Activated CD4-positive, alpha-beta memory T cell treated with anti-CD3 and anti-CD28 coated beads for 36 hours (primary cell): ENCODE data around the gene PPP6R1. TPM values are rescaled to one million over a fixed set of nuclear protein-coding genes. Genes with fewer than 3 reads are reported as not detected.
A peak's percentile ranks its signal among the peaks of the same experiment; 100 is the strongest.
"Not testable (repeated sequence)": the region's sequence is repeated elsewhere in the genome, so short reads cannot be mapped to it uniquely, and the experiment has no call there.

Source experiments
- CTCF ChIA-PET: fragments of 350-600 bp; sonication (Branson Sonifier 250); formaldehyde crosslinking; loops from one replicate; lab custom pipeline; 2021; ENCODE audit warnings: antibody characterized with exemption, inconsistent platforms; lab: Charles Lee
- POLR2A ChIA-PET: fragments of 350-600 bp; sonication (Branson Sonifier 250); formaldehyde crosslinking; loops from one replicate; lab custom pipeline; 2021; ENCODE audit warnings: antibody characterized with exemption; lab: Charles Lee
- DNase-seq: peaks from one replicate; pipeline ENCODE4 v3.0.0-alpha.2; 2020
- H3K27ac Mint-ChIP-seq: one replicate; pipeline ENCODE4 v1.8.0; 2021; ENCODE audit warnings: mixed read lengths
- H3K27me3 Mint-ChIP-seq: one replicate; pipeline ENCODE4 v1.8.0; 2021; ENCODE audit warnings: mixed read lengths
- H3K36me3 Mint-ChIP-seq: one replicate; pipeline ENCODE4 v1.8.0; 2021; ENCODE audit warnings: mixed read lengths
- H3K4me1 Mint-ChIP-seq: one replicate; pipeline ENCODE4 v1.8.0; 2021; ENCODE audit warnings: low read depth, mixed read lengths
- H3K4me3 Mint-ChIP-seq: one replicate; pipeline ENCODE4 v1.8.0; 2021; ENCODE audit warnings: mild to moderate bottlenecking, mixed read lengths
- H3K9me3 Mint-ChIP-seq: one replicate; pipeline ENCODE4 v1.8.0; 2021; ENCODE audit warnings: mixed read lengths
- intact Hi-C: fragments of 100-400 bp; cut with micrococcal nuclease; formaldehyde crosslinking; loops from one replicate; pipeline ENCODE4 v1.15.1; 2023
- microRNA-seq: library from miRNA; unstranded; fragments of <30 nt; microRNA quantifications from one replicate; pipeline ENCODE4 v1.2.0, GENCODE V29; 2022; ENCODE audit warnings: borderline number of aligned reads, borderline microRNAs expressed, borderline replicate concordance
- total RNA-seq, 2 experiments: library from RNA; stranded (reverse); gene quantifications; one replicate each; pipeline ENCODE4 v1.2.3, GENCODE V29; 2021

PPP6R1 gene
- total RNA-seq, 2 experiments from 2014 or later, result 180 to 200 TPM

- H3K4me1 Mint-ChIP-seq, CTCF ChIA-PET, H3K27ac Mint-ChIP-seq, intact Hi-C loops, POLR2A ChIA-PET, H3K4me3 Mint-ChIP-seq, H3K36me3 Mint-ChIP-seq, H3K9me3 Mint-ChIP-seq: not testable (repeated sequence)
- peaks cover 24% of the 10 kb centered on the region for H3K27me3 Mint-ChIP-seq
- DNase-seq, result peak; percentile 20
Observed at GRCh38 chr19:55202199-55202598, 56.6 kb downstream of the PPP6R1 start.

GRCh38 chr19:55199620-55200204 lies 59.1 kb downstream of the PPP6R1 start:
- H3K4me3 Mint-ChIP-seq, result no peak overlapping the region
- no peak overlapping the region for H3K27ac Mint-ChIP-seq
- no peak for DNase-seq
- intact Hi-C loops, result no loop called here
- H3K27me3 Mint-ChIP-seq, result peaks cover 9% of the 10 kb centered on the region
- no peaks in the 10 kb centered on the region for H3K36me3 Mint-ChIP-seq
- H3K4me1 Mint-ChIP-seq, result no peaks in the 10 kb centered on the region
- H3K9me3 Mint-ChIP-seq, result no peaks in the 10 kb centered on the region
- ChIA-PET CTCF (interaction anchor here (1.0 kb wide), 1 partner anchor 102 kb away, joined by 5 read pairs; no protein-coding TSS in a partner anchor), POLR2A (no interaction called here)

GRCh38 chr19:55198651-55199050 lies 60.2 kb downstream of the PPP6R1 start:
- Mint-ChIP-seq H3K9me3 (no peaks in the 10 kb centered on the region), H3K36me3 (no peaks in the 10 kb centered on the region), H3K4me1 (no peaks in the 10 kb centered on the region), H3K27ac (no peak overlapping the region), H3K4me3 (no peak overlapping the region), H3K27me3 (peaks cover 7% of the 10 kb centered on the region)
- ChIA-PET CTCF (interaction anchor here (1.0 kb wide), 1 partner anchor 103 kb away, joined by 5 read pairs; no protein-coding TSS in a partner anchor), POLR2A (no interaction called here)
- DNase-seq, result no peak
- intact Hi-C loops, result no loop called here

- POLR2A ChIA-PET, result no interaction called here
- H3K4me1 Mint-ChIP-seq, result no peaks in the 10 kb centered on the region
- CTCF ChIA-PET, result interaction anchor here (1.3 kb wide), 1 partner anchor 104 kb away, joined by 3 read pairs; no protein-coding TSS in a partner anchor
- intact Hi-C loops, result no loop called here
- no peak overlapping the region for H3K27ac Mint-ChIP-seq
- H3K9me3 Mint-ChIP-seq, result no peaks in the 10 kb centered on the region
- DNase-seq, result no peak
- no peak overlapping the region for H3K4me3 Mint-ChIP-seq
- H3K36me3 Mint-ChIP-seq, result no peaks in the 10 kb centered on the region
- H3K27me3 Mint-ChIP-seq, result peaks cover 7% of the 10 kb centered on the region
Observed at GRCh38 chr19:55197528-55197927, 61.3 kb downstream of the PPP6R1 start.

GRCh38 chr19:55196803-55197202 lies 62.0 kb downstream of the PPP6R1 start:
- Mint-ChIP-seq H3K36me3 (no peaks in the 10 kb centered on the region), H3K4me1 (no peaks in the 10 kb centered on the region), H3K9me3 (no peaks in the 10 kb centered on the region), H3K4me3 (no peak overlapping the region), H3K27ac (no peak overlapping the region), H3K27me3 (peaks cover 7% of the 10 kb centered on the region)
- POLR2A ChIA-PET, result no interaction called here
- intact Hi-C loops, result no loop called here
- CTCF ChIA-PET, result no interaction called here
- no peak for DNase-seq

GRCh38 chr19:55193481-55193880 lies 65.3 kb downstream of the PPP6R1 start:
- intact Hi-C loops, result no loop called here
- CTCF ChIA-PET, result no interaction called here
- Mint-ChIP-seq H3K4me3 (no peak overlapping the region), H3K4me1 (no peaks in the 10 kb centered on the region), H3K9me3 (no peaks in the 10 kb centered on the region), H3K36me3 (no peaks in the 10 kb centered on the region), H3K27ac (no peak overlapping the region), H3K27me3 (peaks cover 9% of the 10 kb centered on the region)
- DNase-seq, result no peak
- POLR2A ChIA-PET, result no interaction called here

GRCh38 chr19:55189403-55189835 lies 69.4 kb downstream of the PPP6R1 start:
- Mint-ChIP-seq H3K27ac (no peak overlapping the region), H3K9me3 (no peaks in the 10 kb centered on the region), H3K4me1 (no peaks in the 10 kb centered on the region), H3K27me3 (peaks cover 11% of the 10 kb centered on the region), H3K4me3 (no peak overlapping the region), H3K36me3 (no peaks in the 10 kb centered on the region)
- POLR2A ChIA-PET, result no interaction called here
- CTCF ChIA-PET, result no interaction called here
- intact Hi-C loops, result no loop called here
- DNase-seq, result no peak

- H3K4me1 Mint-ChIP-seq, result no peaks in the 10 kb centered on the region
- H3K27ac Mint-ChIP-seq, result no peak overlapping the region
- peaks cover 13% of the 10 kb centered on the region for H3K27me3 Mint-ChIP-seq
- no peaks in the 10 kb centered on the region for H3K9me3 Mint-ChIP-seq
- DNase-seq, result no peak
- H3K4me3 Mint-ChIP-seq, result no peak overlapping the region
- CTCF ChIA-PET, result no interaction called here
- POLR2A ChIA-PET, result no interaction called here
- intact Hi-C loops, result no loop called here
- no peaks in the 10 kb centered on the region for H3K36me3 Mint-ChIP-seq
Observed at GRCh38 chr19:55188625-55189024, 70.2 kb downstream of the PPP6R1 start.

- Mint-ChIP-seq H3K27me3 (peaks cover 22% of the 10 kb centered on the region), H3K9me3 (no peaks in the 10 kb centered on the region), H3K27ac (no peak overlapping the region), H3K4me3 (no peak overlapping the region), H3K4me1 (no peaks in the 10 kb centered on the region), H3K36me3 (no peaks in the 10 kb centered on the region)
- ChIA-PET CTCF (no interaction called here), POLR2A (no interaction called here)
- no peak for DNase-seq
- intact Hi-C loops, result no loop called here
Observed at GRCh38 chr19:55186080-55186479, 72.7 kb downstream of the PPP6R1 start.

GRCh38 chr19:55181740-55182139 lies 77.1 kb downstream of the PPP6R1 start:
- Mint-ChIP-seq H3K27me3 (peaks cover 47% of the 10 kb centered on the region), H3K4me3 (no peak overlapping the region), H3K9me3 (no peaks in the 10 kb centered on the region), H3K4me1 (peaks cover 16% of the 10 kb centered on the region), H3K36me3 (no peaks in the 10 kb centered on the region), H3K27ac (no peak overlapping the region)
- ChIA-PET CTCF (no interaction called here), POLR2A (interaction anchor here (0.5 kb wide), 1 partner anchor 285 kb away, joined by 3 read pairs; no protein-coding TSS in a partner anchor)
- no peak for DNase-seq
- intact Hi-C loops, result no loop called here

Small RNA genes lying within 50 kb of the gene (microRNA-seq; reads per million reads assigned to microRNA genes)
- gene MIR6802 (2.4 reads per million), gene MIR6803 (6.7 reads per million, percentile 25 among the genes with 10 or more reads in this experiment), gene MIR6804 (1.6 reads per million)

Other genes starting within 250 kb of the PPP6R1 start
- not detected for gene GP6, start 220.8 kb downstream of the PPP6R1 start, total RNA-seq
- 10 to 100 TPM; 11.0 to 12.8 TPM for gene RDH13, start 195.9 kb downstream of the PPP6R1 start, total RNA-seq
- 1 to 10 TPM; 2.2 to 2.7 TPM for gene EPS8L1, start 183.1 kb downstream of the PPP6R1 start, total RNA-seq
- gene PPP1R12C, start 141.4 kb downstream of the PPP6R1 start, total RNA-seq, result 10 to 100 TPM; 62.7 to 73.2 TPM
- not detected for gene TNNT1, start 109.8 kb downstream of the PPP6R1 start, total RNA-seq
- gene TNNI3, start 101.3 kb downstream of the PPP6R1 start, total RNA-seq, result not detected
- gene DNAAF3, start 92.4 kb downstream of the PPP6R1 start, total RNA-seq, result not detected
- under 1 TPM in 1 of 2 experiments, not detected in 1; 0.22 TPM for gene SYT5, start 78.7 kb downstream of the PPP6R1 start, total RNA-seq
- not detected for gene PTPRH, start 49.5 kb downstream of the PPP6R1 start, total RNA-seq
- gene TMEM86B, start 30.3 kb downstream of the PPP6R1 start, total RNA-seq, result 1 to 10 TPM; 4.8 to 6.5 TPM
- gene HSPBP1, start 21.1 kb upstream of the PPP6R1 start, total RNA-seq, result 10 to 100 TPM; 45.0 to 45.4 TPM
- gene BRSK1, start 25.0 kb upstream of the PPP6R1 start, total RNA-seq, result 1 to 10 TPM; 3.3 to 5.6 TPM
- gene TMEM150B, start 66.3 kb upstream of the PPP6R1 start, total RNA-seq, result not detected
- 10 to 100 TPM; 34.2 to 35.2 TPM for gene KMT5C, start 80.9 kb upstream of the PPP6R1 start, total RNA-seq
- gene COX6B2, start 95.7 kb upstream of the PPP6R1 start, total RNA-seq, result under 1 TPM; 0.15 to 0.81 TPM
- gene GARIN5B, start 104.2 kb upstream of the PPP6R1 start, total RNA-seq, result not detected
- gene IL11, start 111.4 kb upstream of the PPP6R1 start, total RNA-seq, result under 1 TPM; 0.17 to 0.39 TPM
- gene TMEM190, start 117.8 kb upstream of the PPP6R1 start, total RNA-seq, result not detected
- 1 to 10 TPM; 6.3 to 7.0 TPM for gene TMEM238, start 125.3 kb upstream of the PPP6R1 start, total RNA-seq
- 1,000 to 10,000 TPM; 2,630 to 2,642 TPM for gene RPL28, start 126.9 kb upstream of the PPP6R1 start, total RNA-seq
- 100 to 1,000 TPM; 267 to 275 TPM for gene UBE2S, start 148.8 kb upstream of the PPP6R1 start, total RNA-seq
- gene SHISA7, start 184.3 kb upstream of the PPP6R1 start, total RNA-seq, result not detected
- 10 to 100 TPM; 24.6 to 24.7 TPM for gene ISOC2, start 202.6 kb upstream of the PPP6R1 start, total RNA-seq
- gene C19orf85, start 205.7 kb upstream of the PPP6R1 start, total RNA-seq, result not detected
- 1 to 10 TPM; 5.8 to 6.9 TPM for gene ZNF628, start 217.6 kb upstream of the PPP6R1 start, total RNA-seq
- 10 to 100 TPM in 1 of 2 experiments, 1 to 10 TPM in 1; 8.5 to 12.9 TPM for gene NAT14, start 226.2 kb upstream of the PPP6R1 start, total RNA-seq
- gene SSC5D, start 229.4 kb upstream of the PPP6R1 start, total RNA-seq, result under 1 TPM in 1 of 2 experiments, not detected in 1; 0.33 TPM